ENCODE results near the gene RASL11A. TPM values are rescaled to one million over a fixed set of nuclear protein-coding genes. Genes with fewer than 3 reads are reported as not detected.
"Not testable (repeated sequence)": the region's sequence is repeated elsewhere in the genome, so short reads cannot be mapped to it uniquely, and the experiment has no call there.

Gene RASL11A
- total and polyA plus RNA-seq, 8 donors: 1.4 to 6.6 (median 3.1) TPM

DNA sequence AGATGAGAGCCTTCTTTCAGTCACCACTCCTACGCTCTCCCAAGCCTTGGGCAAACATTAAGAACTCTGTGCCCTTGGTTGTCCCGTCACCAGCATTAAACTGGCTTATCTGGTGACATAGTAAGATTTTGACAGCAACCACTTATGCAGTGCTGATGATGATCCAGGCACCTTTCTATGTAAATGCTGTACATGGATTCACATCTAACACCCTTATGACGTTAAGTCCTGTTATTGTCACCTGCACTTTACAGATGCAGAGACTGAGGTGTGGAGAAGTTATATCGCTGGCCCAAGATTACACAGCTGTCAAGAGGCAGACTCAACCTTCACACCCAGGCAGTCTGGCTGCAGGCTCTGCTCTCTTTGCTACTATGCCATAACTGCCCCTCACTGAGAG lies 25.0 kb downstream of the RASL11A start:
- 63 to 71% methylated on average over 4 of the region's 4 CpGs for WGBS, 2 donors
- H3K36me3 ChIP-seq: no peaks in the 10 kb centered on the region
- ATAC-seq (no peak), FAIRE-seq (no peak), DNase-seq (no peak)
- H3K9me3 ChIP-seq: no peaks in the 10 kb centered on the region
- H3K27ac ChIP-seq: no peak overlapping the region
- intact Hi-C loops (cut with DNase I): no loop called here
- TF ChIP-seq, protein P1, sequence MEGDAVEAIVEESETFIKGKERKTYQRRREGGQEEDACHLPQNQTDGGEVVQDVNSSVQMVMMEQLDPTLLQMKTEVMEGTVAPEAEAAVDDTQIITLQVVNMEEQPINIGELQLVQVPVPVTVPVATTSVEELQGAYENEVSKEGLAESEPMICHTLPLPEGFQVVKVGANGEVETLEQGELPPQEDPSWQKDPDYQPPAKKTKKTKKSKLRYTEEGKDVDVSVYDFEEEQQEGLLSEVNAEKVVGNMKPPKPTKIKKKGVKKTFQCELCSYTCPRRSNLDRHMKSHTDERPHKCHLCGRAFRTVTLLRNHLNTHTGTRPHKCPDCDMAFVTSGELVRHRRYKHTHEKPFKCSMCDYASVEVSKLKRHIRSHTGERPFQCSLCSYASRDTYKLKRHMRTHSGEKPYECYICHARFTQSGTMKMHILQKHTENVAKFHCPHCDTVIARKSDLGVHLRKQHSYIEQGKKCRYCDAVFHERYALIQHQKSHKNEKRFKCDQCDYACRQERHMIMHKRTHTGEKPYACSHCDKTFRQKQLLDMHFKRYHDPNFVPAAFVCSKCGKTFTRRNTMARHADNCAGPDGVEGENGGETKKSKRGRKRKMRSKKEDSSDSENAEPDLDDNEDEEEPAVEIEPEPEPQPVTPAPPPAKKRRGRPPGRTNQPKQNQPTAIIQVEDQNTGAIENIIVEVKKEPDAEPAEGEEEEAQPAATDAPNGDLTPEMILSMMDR (IDR thresholded peaks at IDR 0.05): no peak
- H3K4me1 ChIP-seq: no peaks in the 10 kb centered on the region
- H3K27me3 ChIP-seq: no peaks in the 10 kb centered on the region
- no peak overlapping the region for H3K4me3 ChIP-seq

DNA sequence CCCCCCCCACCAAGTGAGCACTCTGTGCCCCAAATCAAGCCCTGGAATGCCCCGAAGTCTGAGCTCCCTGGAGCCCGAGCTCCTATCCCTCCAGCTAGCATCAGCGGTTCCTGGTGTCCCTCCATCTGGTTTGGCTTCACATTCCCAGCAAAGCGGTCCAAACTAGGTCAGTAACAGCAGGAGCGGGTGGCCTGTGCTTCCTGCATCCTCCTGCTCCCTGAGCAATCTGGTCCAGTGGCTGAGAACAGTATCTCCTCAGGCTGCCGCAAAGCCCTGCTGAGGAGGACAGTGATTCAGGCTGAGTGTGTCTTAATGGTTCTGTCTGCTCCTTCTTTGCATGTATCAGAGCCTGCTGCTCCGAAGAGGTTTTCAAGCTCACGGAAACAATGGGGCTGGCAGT lies 25.9 kb downstream of the RASL11A start:
- no peak for DNase-seq
- Histone ChIP-seq H3K4me3 (no peak overlapping the region), H3K36me3 (no peaks in the 10 kb centered on the region), H3K27me3 (no peaks in the 10 kb centered on the region), H3K9me3 (no peaks in the 10 kb centered on the region), H3K4me1 (no peaks in the 10 kb centered on the region), H3K27ac (no peak overlapping the region)
- no peak for ATAC-seq
- 82 to 83% methylated on average over 8 of the region's 8 CpGs for WGBS, 2 donors
- FAIRE-seq: no peak
- intact Hi-C loops (cut with DNase I): no loop called here
- TF ChIP-seq, protein P1 (IDR thresholded peaks at IDR 0.05): no peak

DNA sequence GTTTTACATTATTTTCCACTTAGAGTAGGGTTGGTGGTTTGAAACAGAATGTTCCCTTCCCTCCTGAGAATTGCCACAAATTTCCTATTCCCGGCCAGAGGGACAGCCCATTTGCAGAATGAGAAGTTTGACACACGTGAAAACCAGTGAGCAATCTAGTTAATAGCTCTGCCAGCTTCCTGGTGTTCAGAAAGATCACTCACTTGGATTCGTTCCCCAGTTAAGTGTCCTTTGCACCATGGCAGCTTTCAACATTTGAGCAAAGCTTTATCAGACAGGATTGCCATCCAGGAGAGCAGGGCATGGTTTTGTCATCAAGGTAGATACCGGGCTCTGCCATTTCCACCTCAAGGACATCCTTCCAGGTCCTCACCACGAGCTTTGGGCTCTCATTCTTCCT lies 28.2 kb downstream of the RASL11A start:
- intact Hi-C loops (cut with DNase I): no loop called here
- TF ChIP-seq, protein P1 (IDR thresholded peaks at IDR 0.05): no peak
- ATAC-seq (peak in 1 of 4 donors; percentile 24), DNase-seq (no peak), FAIRE-seq (no peak)
- Histone ChIP-seq H3K27ac (no peak overlapping the region), H3K36me3 (no peaks in the 10 kb centered on the region), H3K4me3 (no peak overlapping the region), H3K4me1 (no peaks in the 10 kb centered on the region), H3K27me3 (no peaks in the 10 kb centered on the region), H3K9me3 (no peaks in the 10 kb centered on the region)
- WGBS, 2 donors: 33 to 37% methylated on average over 5 of the region's 5 CpGs

DNA sequence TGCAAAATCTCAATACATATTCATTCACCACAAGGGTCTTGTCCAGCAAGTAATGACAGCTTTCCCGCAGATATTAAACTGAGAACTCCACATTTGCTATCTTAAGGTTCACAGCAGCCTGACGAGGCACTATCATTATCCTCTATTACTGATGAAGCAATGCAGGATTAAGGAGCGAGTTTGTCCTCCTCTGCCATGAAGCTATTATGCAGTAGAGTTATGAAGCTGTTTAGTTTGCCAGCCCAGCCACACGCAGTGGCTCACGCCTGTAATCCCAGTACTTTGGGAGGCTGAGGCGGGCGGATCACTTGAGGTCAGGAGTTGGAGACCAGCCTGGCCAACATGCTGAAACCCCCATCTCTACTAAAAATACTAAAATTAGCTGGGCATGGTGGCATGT lies 29.8 kb downstream of the RASL11A start:
- H3K27ac ChIP-seq; H3K4me3 ChIP-seq; H3K9me3 ChIP-seq; H3K36me3 ChIP-seq; H3K4me1 ChIP-seq; DNase-seq; H3K27me3 ChIP-seq; intact Hi-C loops (cut with DNase I); FAIRE-seq; ATAC-seq: not testable (repeated sequence)
- 79 to 87% methylated on average over 7 of the region's 7 CpGs for WGBS, 2 donors

DNA sequence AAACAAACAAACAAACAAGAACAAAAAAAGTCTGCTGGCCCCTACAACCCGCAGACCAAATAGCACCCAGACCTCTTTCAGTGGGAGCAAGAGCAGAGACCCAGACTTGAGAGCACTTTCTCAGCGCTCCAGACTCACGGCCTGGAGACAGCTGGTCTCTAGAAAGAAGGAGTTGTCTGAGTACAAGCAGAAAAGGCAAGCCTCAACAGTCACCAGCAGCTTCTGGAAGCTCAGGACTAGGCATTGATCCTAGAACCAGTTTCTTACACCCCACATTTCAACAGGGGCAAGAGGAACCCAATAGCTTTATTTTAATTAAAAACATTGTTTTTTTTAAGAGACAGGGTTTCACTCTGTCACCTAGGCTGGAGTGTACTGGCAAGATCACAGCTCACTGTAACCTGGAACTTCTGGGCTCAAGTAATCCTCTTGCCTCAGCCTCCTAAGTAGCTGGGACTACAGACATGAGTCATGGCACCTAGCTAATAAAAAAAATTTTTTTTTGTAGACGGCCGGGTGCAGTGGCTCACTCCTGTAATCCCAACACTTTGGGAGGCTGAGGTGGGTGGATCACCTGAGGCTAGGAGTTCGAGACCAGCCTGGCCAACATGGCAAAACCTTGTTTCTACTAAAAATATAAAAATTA lies 30.4 kb downstream of the RASL11A start:
- intact Hi-C loops (cut with DNase I): no loop called here
- Histone ChIP-seq H3K36me3 (no peaks in the 10 kb centered on the region), H3K27me3 (no peaks in the 10 kb centered on the region), H3K4me1 (no peaks in the 10 kb centered on the region), H3K4me3 (no peak overlapping the region), H3K27ac (no peak overlapping the region), H3K9me3 (no peaks in the 10 kb centered on the region)
- no peak for DNase-seq
- TF ChIP-seq, protein P1 (IDR thresholded peaks at IDR 0.05): no peak
- no peak for ATAC-seq
- WGBS, 2 donors: 76 to 88% methylated on average over 6 of the region's 6 CpGs
- no peak for FAIRE-seq
